GM12878 (cell line): Measurements from ENCODE around the gene TRIM37. TPM values are rescaled to one million over a fixed set of nuclear protein-coding genes. Genes with fewer than 3 reads are reported as not detected.

Experiments used
- ATAC-seq: fragments of 200-7000 bp; cut with Tn5 transposase; 3 replicates; pipeline ENCODE4 v1.9.1; 2020; ENCODE audit warnings: mild to moderate bottlenecking, moderate library complexity
- BruUV-seq: library from RNA; stranded (reverse); fragments of 400-500 nt; replicated peaks from 2 replicates; lab custom pipeline; 2021; lab: Mats Ljungman, UMichigan
- CTCF ChIA-PET: fragments of 300-600 bp; sonication (Branson Sonifier 250); formaldehyde crosslinking; extraction: SDS; loops from one replicate; lab custom pipeline; 2021; ENCODE audit warnings: inconsistent platforms; lab: Yijun Ruan, JAX
- POLR2A ChIA-PET: fragments of 350-600 bp; formaldehyde crosslinking; extraction: SDS; loops from one replicate; lab custom pipeline; 2021; ENCODE audit warnings: inconsistent platforms; lab: Charles Lee
- RAD21 ChIA-PET: fragments of 300-600 bp; sonication (Branson Sonifier 250); formaldehyde crosslinking; loops from one replicate; lab custom pipeline; 2023; ENCODE audit warnings: antibody characterized with exemption; ENCODE audit not compliant: unreplicated experiment; lab: Charles Lee
- SMC1A ChIA-PET: fragments of 300-600 bp; sonication (Branson Sonifier 250); formaldehyde crosslinking; loops from one replicate; lab custom pipeline; 2023; ENCODE audit not compliant: unreplicated experiment, uncharacterized antibody; lab: Charles Lee
- DNase-seq: peaks from one replicate; pipeline ENCODE4 v3.0.0-alpha.2; 2011; ENCODE audit warnings: low read depth, low spot score
- FAIRE-seq: peaks from 3 replicates; lab custom pipeline; 2011; peaks lifted over from hg19 to GRCh38; lab: Jason Lieb, UNC
- H2AFZ ChIP-seq: 2 replicates; pipeline ENCODE4 v1.6.0; 2011; ENCODE audit warnings: low read depth, low read length, control low read depth; ENCODE audit not compliant: control insufficient read depth
- H3K27ac ChIP-seq: 2 replicates; pipeline ENCODE4 v1.5.1; 2011; ENCODE audit warnings: control low read depth; ENCODE audit not compliant: control insufficient read depth, insufficient read depth
- H3K27me3 ChIP-seq, 2 experiments: replicated peaks in 1 of 2; 2 replicates each; pipeline versions ENCODE4 v1.6.0 to v1.6.1; 2011; ENCODE audit warnings: low read length in 1 of 2; ENCODE audit not compliant: control insufficient read depth in 2 of 2, insufficient read depth in 2 of 2
- H3K36me3 ChIP-seq, 2 experiments: 2 replicates each; pipeline ENCODE4 v1.5.1; 2011; ENCODE audit warnings: low read length in 1 of 2; ENCODE audit not compliant: control insufficient read depth in 2 of 2, insufficient read depth in 2 of 2
- H3K4me1 ChIP-seq: 2 replicates; pipeline ENCODE4 v1.6.1; 2011; ENCODE audit warnings: mild to moderate bottlenecking, low read length, moderate library complexity, mixed read lengths; ENCODE audit not compliant: control insufficient read depth, insufficient read depth
- H3K4me2 ChIP-seq: 2 replicates; pipeline ENCODE4 v1.6.0; 2011; ENCODE audit warnings: control low read depth; ENCODE audit not compliant: control insufficient read depth, insufficient read depth
- H3K4me3 ChIP-seq: fragments of 200-600 bp; sonication (generic); 2 replicates; pipeline ENCODE4 v1.5.1; 2016
- H3K79me2 ChIP-seq: 2 replicates; pipeline ENCODE4 v1.6.0; 2011; ENCODE audit warnings: low read length; ENCODE audit not compliant: control insufficient read depth, insufficient read depth
- H3K9ac ChIP-seq: 2 replicates; pipeline ENCODE4 v1.8.0; 2011; ENCODE audit warnings: low read length, control low read depth, mixed read lengths; ENCODE audit not compliant: control insufficient read depth, insufficient read depth
- H3K9me3 ChIP-seq: replicated peaks from 3 replicates; pipeline ENCODE4 v1.5.1; 2011; ENCODE audit warnings: mild to moderate bottlenecking, low read length; ENCODE audit not compliant: control insufficient read depth, insufficient read depth
- H4K20me1 ChIP-seq: 2 replicates; pipeline ENCODE4 v1.6.0; 2011; ENCODE audit not compliant: control insufficient read depth, insufficient read depth
- ATF7 ChIP-seq: fragments of 450-650 bp; IDR thresholded peaks from 2 replicates; pipeline ENCODE4 v1.6.1; 2016; ENCODE audit warnings: low read depth, mild to moderate bottlenecking
- BRCA1 ChIP-seq: IDR thresholded peaks from 2 replicates; pipeline ENCODE4 v1.6.1; 2011; ENCODE audit warnings: low read depth, low read length, improper control_type of control experiment
- CBX5 ChIP-seq: sonication (generic); IDR thresholded peaks from 2 replicates; pipeline ENCODE4 v1.6.1; 2016; ENCODE audit warnings: low read depth, moderate library complexity, mild to moderate bottlenecking, inconsistent platforms
- CREM ChIP-seq: IDR thresholded peaks from 2 replicates; pipeline ENCODE4 v1.6.1; 2014; ENCODE audit warnings: antibody characterized with exemption, low read depth
- ESRRA ChIP-seq: IDR thresholded peaks from 2 replicates; pipeline ENCODE4 v1.6.1; 2012; ENCODE audit warnings: mild to moderate bottlenecking, low read length, improper control_type of control experiment
- GABPA ChIP-seq: IDR thresholded peaks from 2 replicates; pipeline ENCODE4 v1.6.1; 2014; ENCODE audit warnings: antibody characterized with exemption, low read depth, mild to moderate bottlenecking, inconsistent platforms
- NFXL1 ChIP-seq: fragments of 450-650 bp; IDR thresholded peaks from 2 replicates; pipeline ENCODE4 v1.6.1; 2017; ENCODE audit warnings: antibody characterized with exemption, mild to moderate bottlenecking, borderline replicate concordance
- NFYB ChIP-seq: IDR thresholded peaks from 2 replicates; pipeline ENCODE4 v1.6.1; 2011; ENCODE audit warnings: low read depth, mild to moderate bottlenecking, low read length, improper control_type of control experiment, moderate library complexity; ENCODE audit not compliant: insufficient read depth
- RCOR1 ChIP-seq: conservative IDR thresholded peaks from 2 replicates; pipeline ENCODE4 v1.6.1; 2012; ENCODE audit warnings: low read depth, low read length, improper control_type of control experiment
- RELA ChIP-seq: fragments of 450-650 bp; IDR thresholded peaks from 2 replicates; pipeline ENCODE4 v1.8.0; 2014; ENCODE audit warnings: borderline replicate concordance; ENCODE audit not compliant: partially characterized antibody
- RUNX3 ChIP-seq: IDR thresholded peaks from 2 replicates; pipeline ENCODE4 v1.6.1; 2012; ENCODE audit warnings: low read length, inconsistent platforms
- SP1 ChIP-seq: IDR thresholded peaks from one replicate; pipeline ENCODE4 v1.6.1; 2011; ENCODE audit warnings: low read depth, low read length
- STAT3 ChIP-seq: IDR thresholded peaks from 2 replicates; pipeline ENCODE4 v1.6.1; 2011; ENCODE audit warnings: low read depth, low read length, improper control_type of control experiment
- YY1 ChIP-seq: IDR thresholded peaks from 2 replicates; pipeline ENCODE4 v1.6.1; 2011; ENCODE audit warnings: low read depth, mild to moderate bottlenecking, low read length
- ZSCAN29 ChIP-seq: fragments of 450-650 bp; IDR thresholded peaks from 2 replicates; pipeline ENCODE4 v1.6.1; 2017; ENCODE audit warnings: mild to moderate bottlenecking, moderate library complexity
- WGBS: methylation state at CpG from one replicate; pipeline ENCODE4 v1.1.6; 2016; ENCODE audit warnings: low lambda C conversion rate; ENCODE audit not compliant: insufficient replicate concordance, insufficient coverage; ENCODE audit errors: missing lambda C conversion rate; 5-methylcytosine and 5-hydroxymethylcytosine counted together
- in situ Hi-C: fragments of 300-500 bp; cut with MboI; formaldehyde crosslinking; loops from 9 replicates; pipeline ENCODE4 v1.14.3; 2018; ENCODE audit warnings: mixed read lengths
- intact Hi-C: fragments of 100-400 bp; cut with micrococcal nuclease; formaldehyde crosslinking; loops from one replicate; pipeline ENCODE4 v1.14.2; 2022; ENCODE audit not compliant: unreplicated experiment
- polyA plus RNA-seq, 11 experiments: library from polyadenylated mRNA; depleted of rRNA in 4 of 11; unstranded in 6 of 11; stranded (reverse) in 5 of 11; fragments of >200 nt; fragmentation: Nextera tagmentation in 4 of 11; fragmentation: Illumina TruSeq in 1 of 11; extraction: Ambion mirVana in 4 of 11; extraction: Trizol in 1 of 11; gene quantifications; 1 replicate in 1 of 11; 2 replicates in 10 of 11; pipeline versions ENCODE4 v1.2.1 to v1.2.3, GENCODE V29; 2011 to 2016; ENCODE audit warnings: inconsistent platforms in 2 of 11, missing spikeins in 2 of 11, low read depth in 1 of 11
- total RNA-seq, 4 experiments: library from RNA; depleted of rRNA in 3 of 4; stranded (reverse); fragments of >200 nt in 3 of 4; fragmentation: Illumina TruSeq in 1 of 4; extraction: Trizol in 1 of 4; gene quantifications; 2 replicates each; pipeline versions ENCODE4 v1.2.1 to v1.2.3, GENCODE V29; 2013 to 2021
- TF ChIP-seq, protein P1 (sequence below): fragments of 150-350 bp; IDR thresholded peaks from 2 replicates; pipeline ENCODE4 v1.6.1; 2014; ENCODE audit warnings: mild to moderate bottlenecking, low read depth, low read length
- TF ChIP-seq, protein P2 (sequence below): IDR thresholded peaks from 2 replicates; pipeline ENCODE4 v1.6.1; 2012; ENCODE audit warnings: low read depth, low read length, improper control_type of control experiment
- TF ChIP-seq, protein P3 (sequence below): fragments of 450-650 bp; IDR thresholded peaks from 2 replicates; pipeline ENCODE4 v1.6.1; 2014; ENCODE audit warnings: mild to moderate bottlenecking

Gene TRIM37
- total and polyA plus RNA-seq, 10 of the 15 experiments (the other 5 are each of a cell fraction or from before 2014, with no cell fraction given), result 4.8 to 20.6 (median 18.1) TPM

DNA sequence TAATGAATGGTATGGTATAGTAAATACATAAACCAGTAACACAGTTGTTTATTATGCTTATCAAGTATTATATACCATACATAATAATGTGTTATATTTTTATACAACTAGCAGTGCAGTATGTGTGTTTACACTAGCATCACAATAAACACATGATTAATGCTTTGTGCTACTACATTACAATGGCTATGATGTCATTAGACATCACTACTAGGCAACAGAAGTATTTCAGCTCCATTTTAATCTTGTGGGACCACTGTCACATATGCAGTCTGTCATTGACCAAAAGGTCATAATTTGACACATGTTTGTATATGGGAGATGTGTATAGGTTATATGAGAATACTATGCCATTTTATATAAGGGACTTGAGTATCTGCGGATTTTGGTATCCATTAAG lies 32.7 kb downstream of the TRIM37 start:
- WGBS, result 93% methylated on average over 1 of the region's 1 CpG
- no TSS peak for BruUV-seq
- no peak overlapping the region for H3K4me2 ChIP-seq
- POLR2A ChIA-PET, result no interaction called here
- in situ Hi-C loops, result no loop called here
- H3K4me3 ChIP-seq, result no peak overlapping the region
- CTCF ChIA-PET, result no interaction called here
- no peak for ATAC-seq
- no peaks in the 10 kb centered on the region for H3K27me3 ChIP-seq
- DNase-seq, result no peak
- no peaks in the 10 kb centered on the region for H4K20me1 ChIP-seq
- TF ChIP-seq NFXL1 (0 out of 2 replicates have a peak, but pooled peaks have one; percentile 49), RCOR1 (no peak)
- intact Hi-C loops, result no loop called here
- no peaks in the 10 kb centered on the region for H3K79me2 ChIP-seq
- H3K36me3 ChIP-seq, result peaks cover 3 to 8% of the 10 kb centered on the region in 2 experiments
- RAD21 ChIA-PET, result no interaction called here
- H3K9ac ChIP-seq, result no peak overlapping the region
- SMC1A ChIA-PET, result no interaction called here
- H3K4me1 ChIP-seq, result no peaks in the 10 kb centered on the region
- FAIRE-seq, result no peak
- H3K9me3 ChIP-seq, result no peaks in the 10 kb centered on the region
- no peak overlapping the region for H3K27ac ChIP-seq
- no peak overlapping the region for H2AFZ ChIP-seq

DNA sequence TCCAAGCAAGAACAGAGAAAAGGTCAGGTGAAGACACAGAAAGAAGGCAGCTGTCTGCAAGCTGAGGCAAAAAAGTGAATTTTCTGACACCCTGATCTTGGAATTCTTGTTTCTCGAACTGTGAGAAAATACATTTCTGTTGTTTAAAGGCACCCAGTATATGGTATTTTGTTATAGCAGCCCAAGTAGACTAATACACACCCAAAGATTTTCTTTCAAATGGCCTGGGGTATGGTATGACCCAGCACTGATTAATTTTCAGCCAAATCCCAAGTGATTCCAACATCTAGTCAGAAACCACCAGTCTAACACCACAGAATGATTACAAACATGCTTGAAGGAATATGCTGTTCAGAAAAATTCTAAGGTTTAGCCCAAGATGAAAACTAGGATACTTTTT lies 36.8 kb downstream of the TRIM37 start:
- H3K4me3 ChIP-seq, result no peak overlapping the region
- ChIA-PET SMC1A (interaction anchor here (0.7 kb wide), 1 partner anchor 49 kb away, joined by 3 read pairs; no protein-coding TSS in a partner anchor), POLR2A (interaction anchor here (0.6 kb wide), 1 partner anchor 55 kb away, joined by 3 read pairs; no protein-coding TSS in a partner anchor), CTCF (interaction anchor here (0.9 kb wide), 1 partner anchor 12 kb away, joined by 3 read pairs; no protein-coding TSS in a partner anchor), RAD21 (no interaction called here)
- TF ChIP-seq CBX5, result no peak
- TF ChIP-seq ESRRA, result no peak
- TF ChIP-seq GABPA, result no peak
- TF ChIP-seq, protein P1, sequence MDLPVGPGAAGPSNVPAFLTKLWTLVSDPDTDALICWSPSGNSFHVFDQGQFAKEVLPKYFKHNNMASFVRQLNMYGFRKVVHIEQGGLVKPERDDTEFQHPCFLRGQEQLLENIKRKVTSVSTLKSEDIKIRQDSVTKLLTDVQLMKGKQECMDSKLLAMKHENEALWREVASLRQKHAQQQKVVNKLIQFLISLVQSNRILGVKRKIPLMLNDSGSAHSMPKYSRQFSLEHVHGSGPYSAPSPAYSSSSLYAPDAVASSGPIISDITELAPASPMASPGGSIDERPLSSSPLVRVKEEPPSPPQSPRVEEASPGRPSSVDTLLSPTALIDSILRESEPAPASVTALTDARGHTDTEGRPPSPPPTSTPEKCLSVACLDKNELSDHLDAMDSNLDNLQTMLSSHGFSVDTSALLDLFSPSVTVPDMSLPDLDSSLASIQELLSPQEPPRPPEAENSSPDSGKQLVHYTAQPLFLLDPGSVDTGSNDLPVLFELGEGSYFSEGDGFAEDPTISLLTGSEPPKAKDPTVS, result no peak
- no peak for TF ChIP-seq ZSCAN29
- TF ChIP-seq, protein P2, sequence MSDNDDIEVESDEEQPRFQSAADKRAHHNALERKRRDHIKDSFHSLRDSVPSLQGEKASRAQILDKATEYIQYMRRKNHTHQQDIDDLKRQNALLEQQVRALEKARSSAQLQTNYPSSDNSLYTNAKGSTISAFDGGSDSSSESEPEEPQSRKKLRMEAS, result no peak
- no peak for TF ChIP-seq BRCA1
- TF ChIP-seq ATF7, result no peak
- no peak for TF ChIP-seq STAT3
- no peak for TF ChIP-seq CREM
- TF ChIP-seq NFYB, result no peak
- no peak for TF ChIP-seq RUNX3
- no peak for TF ChIP-seq RELA
- TF ChIP-seq SP1, result no peak
- no peak for TF ChIP-seq YY1
- TF ChIP-seq, protein P3, sequence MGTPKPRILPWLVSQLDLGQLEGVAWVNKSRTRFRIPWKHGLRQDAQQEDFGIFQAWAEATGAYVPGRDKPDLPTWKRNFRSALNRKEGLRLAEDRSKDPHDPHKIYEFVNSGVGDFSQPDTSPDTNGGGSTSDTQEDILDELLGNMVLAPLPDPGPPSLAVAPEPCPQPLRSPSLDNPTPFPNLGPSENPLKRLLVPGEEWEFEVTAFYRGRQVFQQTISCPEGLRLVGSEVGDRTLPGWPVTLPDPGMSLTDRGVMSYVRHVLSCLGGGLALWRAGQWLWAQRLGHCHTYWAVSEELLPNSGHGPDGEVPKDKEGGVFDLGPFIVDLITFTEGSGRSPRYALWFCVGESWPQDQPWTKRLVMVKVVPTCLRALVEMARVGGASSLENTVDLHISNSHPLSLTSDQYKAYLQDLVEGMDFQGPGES, result no peak
- intact Hi-C loops (no loop called here), in situ Hi-C loops (no loop called here)
- no TSS peak for BruUV-seq
- DNase-seq (no peak), FAIRE-seq (no peak), ATAC-seq (no peak)
- no peak overlapping the region for H3K9ac ChIP-seq
- no peaks in the 10 kb centered on the region for H3K9me3 ChIP-seq
- WGBS, result 92% methylated on average over 1 of the region's 1 CpG
- peaks cover 1 to 10% of the 10 kb centered on the region in 2 experiments for H3K36me3 ChIP-seq
- no peak overlapping the region for H3K4me2 ChIP-seq
- H3K4me1 ChIP-seq, result no peaks in the 10 kb centered on the region
- no peaks in the 10 kb centered on the region for H4K20me1 ChIP-seq
- H3K27me3 ChIP-seq, result no peaks in the 10 kb centered on the region
- H3K79me2 ChIP-seq, result no peaks in the 10 kb centered on the region
- H3K27ac ChIP-seq, result no peak overlapping the region
- H2AFZ ChIP-seq, result no peak overlapping the region
